HUDEP-2 (cell line): ENCODE measurements around the gene GSTK1.
A peak's percentile ranks its signal among the peaks of the same experiment; 100 is the strongest.
"Not testable (repeated sequence)": the region's sequence is repeated elsewhere in the genome, so short reads cannot be mapped to it uniquely, and the experiment has no call there.

Source experiments
- DNase-seq, 76 experiments: peaks; one replicate each; lab custom pipeline; 2025; ENCODE audit not compliant: unreplicated experiment in 76 of 76; lab: John Stamatoyannopoulos, UW

The GSTK1 gene

DNA sequence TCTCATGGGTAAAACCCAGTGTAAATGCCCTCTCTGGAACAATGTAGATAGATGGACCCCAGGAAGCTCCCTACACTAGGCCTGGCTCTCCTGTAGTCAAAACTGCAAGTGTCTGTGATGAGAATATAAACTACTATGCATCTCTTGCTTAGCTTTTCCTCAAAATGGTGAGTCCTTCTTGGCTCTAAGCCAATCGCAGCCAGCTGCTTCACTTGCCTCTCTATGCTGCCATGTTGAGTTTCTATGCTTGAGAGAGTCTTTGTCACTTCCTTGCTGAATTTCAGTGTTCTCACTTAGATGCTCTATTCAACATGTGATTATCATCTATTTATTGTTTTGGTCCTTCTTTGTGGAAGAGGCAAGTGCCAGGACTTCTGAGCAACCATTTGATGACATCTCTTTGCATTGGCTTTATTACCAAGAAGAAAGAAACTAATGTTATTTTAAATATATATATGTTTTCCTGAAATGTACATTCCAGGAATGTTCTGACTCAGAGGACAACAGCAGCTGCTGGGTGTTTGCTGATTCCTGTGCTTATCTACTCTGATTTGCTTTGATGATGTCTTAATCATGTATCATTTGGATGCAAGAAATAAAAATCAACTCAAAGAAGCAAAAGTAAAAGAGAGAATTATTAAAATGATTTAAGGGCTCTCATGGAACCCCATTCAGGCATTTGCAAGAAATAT lies 24.8 kb upstream of the GSTK1 start:
- DNase-seq: no peak

DNA sequence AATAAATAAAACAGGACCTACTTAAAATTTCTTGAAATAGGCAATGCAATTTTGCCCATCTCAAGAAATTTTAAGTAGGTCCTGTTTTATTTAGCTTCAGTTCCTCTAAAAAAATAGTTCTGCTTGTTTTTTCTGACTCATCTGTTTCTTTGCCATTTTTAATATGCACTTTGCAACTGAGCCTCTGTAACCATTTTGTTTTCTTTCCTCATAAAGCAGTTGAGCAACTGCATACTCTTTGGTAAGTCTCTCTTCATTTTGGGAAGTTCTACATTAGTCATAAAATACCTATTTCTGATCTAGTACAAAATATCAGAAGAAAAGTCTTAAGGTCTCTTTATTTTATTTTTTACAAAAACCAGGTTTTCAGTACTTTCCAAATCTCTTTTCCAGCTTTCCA lies 23.4 kb upstream of the GSTK1 start:
- no peak for DNase-seq

DNA sequence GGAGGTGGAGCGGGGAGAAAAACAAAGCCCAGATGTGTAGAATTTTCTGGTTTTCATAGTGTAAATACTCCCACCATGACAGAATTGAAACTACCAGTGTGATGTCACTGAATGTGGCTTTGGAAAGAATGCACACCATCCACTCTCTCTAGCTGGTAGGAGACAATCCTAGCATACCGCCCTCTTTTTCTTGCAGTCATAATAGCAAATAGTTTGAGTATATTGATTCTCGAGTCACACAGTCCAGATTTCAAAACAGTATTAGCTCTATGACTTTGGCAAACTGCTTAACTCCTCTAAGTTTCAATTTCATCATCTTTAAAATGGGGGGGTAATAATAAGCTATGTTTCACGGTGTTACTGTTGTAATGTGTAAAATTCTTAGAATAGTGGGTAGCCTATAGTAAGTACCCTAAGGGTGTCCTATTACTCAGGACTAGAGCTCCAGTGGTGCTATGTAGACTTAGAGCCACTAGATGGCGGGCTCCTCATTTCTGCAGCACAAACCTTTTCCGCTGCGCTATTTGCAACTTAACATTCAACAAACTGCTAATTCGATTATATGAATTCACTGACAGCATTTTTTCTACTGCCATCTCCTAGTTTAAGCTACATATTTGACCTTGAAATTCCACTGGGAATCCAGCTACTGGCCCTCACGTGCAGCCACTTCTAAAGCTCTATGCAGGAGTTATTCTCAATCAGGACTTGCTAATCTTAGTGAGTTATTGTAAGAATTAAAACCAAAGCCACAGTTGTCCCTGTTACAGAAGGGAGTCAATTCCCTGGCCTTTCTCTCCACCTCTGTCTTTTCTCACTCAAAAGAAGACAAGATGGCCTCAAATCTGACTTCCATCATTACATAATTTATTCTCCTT lies 22.7 kb upstream of the GSTK1 start:
- DNase-seq: peak in 46 of 76 experiments; percentile 2 to 56 (median 22)

DNA sequence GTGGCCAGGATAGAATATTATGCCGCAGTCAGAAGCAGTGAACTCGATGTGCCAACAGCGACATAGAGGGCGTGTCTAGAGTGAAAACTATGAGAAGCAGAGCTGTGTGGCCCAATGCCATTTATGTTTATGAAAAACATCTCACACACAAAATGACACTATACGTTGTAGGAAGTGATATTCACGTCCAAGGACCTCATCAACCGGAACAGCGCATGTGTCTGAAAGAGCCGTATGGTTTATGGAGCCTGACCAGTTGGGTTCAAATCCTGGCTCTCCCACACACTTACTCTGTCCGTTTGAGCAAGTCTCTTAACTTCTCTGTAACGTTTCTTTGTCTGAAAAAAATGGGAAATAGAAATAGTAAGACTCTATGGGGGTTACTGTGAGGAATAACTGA lies 20.9 kb upstream of the GSTK1 start:
- no peak for DNase-seq

GRCh38 chr7:143243111-143243510 lies 20.1 kb upstream of the GSTK1 start:
- no peak for DNase-seq

DNA sequence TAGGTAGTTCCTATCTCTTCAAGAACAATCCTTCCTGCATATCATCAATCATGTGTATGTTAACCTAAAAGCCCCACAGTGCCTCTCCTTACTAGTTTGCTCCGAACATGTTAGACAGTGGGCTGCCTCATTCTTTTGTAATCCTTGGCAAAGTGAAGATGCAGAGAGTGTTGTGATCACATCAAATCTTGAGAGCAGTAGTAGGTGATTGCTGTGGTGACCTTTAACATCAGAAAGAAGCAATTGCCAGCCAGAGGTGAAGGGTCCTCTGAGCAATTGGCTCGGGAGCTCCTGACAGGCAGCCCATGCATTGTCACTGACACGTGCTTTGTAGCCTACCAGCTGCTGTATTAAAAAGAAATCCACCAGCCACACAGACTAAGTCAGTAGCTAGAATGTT lies 19.6 kb upstream of the GSTK1 start:
- no peak for DNase-seq

GRCh38 chr7:143244321-143244720 lies 18.9 kb upstream of the GSTK1 start:
- no peak for DNase-seq

DNA sequence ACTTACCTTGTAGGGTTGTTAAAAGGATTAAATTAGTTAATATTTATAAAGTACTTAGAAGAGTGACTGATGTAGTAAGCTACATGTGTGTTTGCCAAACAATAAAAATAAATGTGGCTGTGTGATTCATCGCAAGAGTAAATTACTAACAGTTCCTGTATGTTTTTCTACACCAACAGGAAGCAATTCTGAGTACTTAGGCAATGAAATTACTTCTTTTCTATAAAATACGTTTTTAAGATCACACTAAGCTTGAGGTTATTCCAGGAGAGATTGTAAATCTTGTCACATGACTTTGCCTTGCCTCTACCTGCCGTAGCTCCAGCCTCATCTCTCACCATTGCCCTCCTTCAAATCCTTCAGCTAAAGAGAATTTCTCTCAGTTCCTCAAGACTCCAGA lies 18.1 kb upstream of the GSTK1 start:
- DNase-seq: no peak

DNA sequence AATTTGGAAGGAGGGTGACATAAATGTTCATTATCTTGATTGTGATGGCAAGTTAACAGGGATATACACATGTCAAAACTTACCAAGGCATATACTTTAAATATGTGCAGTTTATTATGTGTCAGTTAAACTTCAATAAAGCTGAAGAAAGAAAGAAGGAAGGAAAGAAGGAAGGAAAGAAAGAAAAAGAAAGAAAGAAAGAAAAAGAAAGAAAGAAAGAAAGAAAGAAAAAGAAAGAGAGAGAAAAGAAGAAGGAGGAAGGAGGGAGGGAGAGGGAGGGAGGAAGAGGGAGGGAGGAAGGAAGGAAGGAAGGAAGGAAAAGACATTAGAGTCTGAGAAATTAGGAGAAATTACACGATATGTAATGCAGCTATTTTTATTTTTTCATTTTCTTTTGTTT lies 15.9 kb upstream of the GSTK1 start:
- no peak for DNase-seq

GRCh38 chr7:143248761-143249354 lies 14.4 kb upstream of the GSTK1 start:
- DNase-seq: no peak

DNA sequence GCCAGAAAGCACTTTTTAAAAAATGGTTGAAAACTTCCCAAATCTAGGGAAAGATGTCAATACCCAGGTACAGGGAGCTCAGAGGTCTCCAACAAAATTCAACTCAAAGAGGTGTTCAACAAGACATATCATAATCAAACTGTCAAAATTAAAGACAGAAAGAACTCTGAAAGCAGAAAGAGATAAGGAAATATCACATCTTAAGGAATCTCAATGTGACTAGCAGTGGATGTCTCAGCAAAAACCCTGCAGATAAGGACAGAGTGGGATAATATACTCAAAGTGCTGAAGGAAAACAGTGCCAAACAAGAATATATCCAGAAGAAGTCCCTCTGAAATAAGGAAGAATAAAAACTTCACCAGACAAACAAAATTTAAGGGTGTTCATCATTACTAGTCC lies 13.0 kb upstream of the GSTK1 start:
- no peak for DNase-seq

DNA sequence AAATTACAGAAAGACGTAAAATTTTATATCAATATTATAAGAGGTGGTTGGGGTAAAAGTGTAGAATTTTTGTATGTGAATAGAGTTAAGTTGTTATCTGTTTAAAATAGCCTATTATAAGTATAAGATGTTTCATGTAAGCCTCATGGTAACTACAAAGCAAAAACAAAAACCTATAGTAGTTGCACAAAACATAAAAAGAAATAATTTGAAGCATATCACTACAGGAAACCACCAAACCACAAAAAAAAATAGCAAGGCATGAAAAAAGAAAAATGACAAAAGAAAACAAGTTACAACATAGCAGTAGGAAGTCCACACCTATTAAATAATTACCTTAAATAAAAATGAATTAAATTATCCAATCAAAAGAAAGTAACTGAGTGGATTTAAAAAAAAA lies 12.4 kb upstream of the GSTK1 start:
- DNase-seq: no peak

- no peak for DNase-seq
Observed at GRCh38 chr7:143252006-143252405, 11.2 kb upstream of the GSTK1 start.

GRCh38 chr7:143255564-143255963 lies 7.7 kb upstream of the GSTK1 start:
- no peak for DNase-seq

- DNase-seq: no peak
Observed at GRCh38 chr7:143256325-143256724, 6.9 kb upstream of the GSTK1 start.

GRCh38 chr7:143256932-143257331 lies 6.3 kb upstream of the GSTK1 start:
- DNase-seq: peak in 2 of 76 experiments; percentile 17 to 34

GRCh38 chr7:143257501-143257900 lies 5.7 kb upstream of the GSTK1 start:
- no peak for DNase-seq

GRCh38 chr7:143258831-143259230 lies 4.4 kb upstream of the GSTK1 start:
- no peak for DNase-seq

- DNase-seq: no peak
Observed at GRCh38 chr7:143259765-143260164, 3.5 kb upstream of the GSTK1 start.

DNA sequence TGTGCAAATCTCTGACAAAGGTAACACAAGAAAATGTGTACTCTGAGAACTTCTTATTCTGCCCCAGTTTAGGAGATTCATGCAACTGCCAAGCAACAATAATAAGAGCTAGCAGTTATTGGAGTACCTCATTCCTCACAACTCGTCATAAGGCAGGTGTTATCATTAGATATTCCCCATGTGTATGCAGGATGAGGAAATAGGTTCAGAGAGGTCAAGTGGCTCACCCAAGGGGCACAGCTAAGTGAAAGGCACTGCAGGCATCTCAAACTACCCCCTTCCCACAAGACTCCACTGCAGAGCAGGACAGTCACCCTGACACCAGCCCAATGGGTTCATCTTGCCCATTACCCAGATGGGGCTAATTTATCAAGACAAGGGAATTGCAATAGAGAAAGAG lies 1.3 kb upstream of the GSTK1 start:
- no peak for DNase-seq

GRCh38 chr7:143264196-143264568 lies 941 bp downstream of the GSTK1 start:
- not testable (repeated sequence) for DNase-seq
